Lung (tissue), 12 donors: ENCODE data around the gene TRIB2. TPM values are rescaled to one million over a fixed set of nuclear protein-coding genes. Genes with fewer than 3 reads are reported as not detected.

Experiments used
- ATAC-seq: fragments of 200-7000 bp; cut with Tn5 transposase; one replicate; pipeline ENCODE4 v1.9.1; 2020; ENCODE audit warnings: moderate number of reproducible peaks; ENCODE audit not compliant: insufficient read depth, low FRiP score
- DNase-seq, 3 donors: peaks; one replicate each; pipeline ENCODE4 v3.0.0-alpha.2; 2013 to 2017
- H3K27ac ChIP-seq, 2 donors: one replicate each; pipeline ENCODE4 v1.5.1; 2013; ENCODE audit warnings: mild to moderate bottlenecking in 2 of 2, moderate library complexity in 2 of 2, control low read depth in 1 of 2, inconsistent platforms in 1 of 2, low read depth in 1 of 2, low read length in 1 of 2
- H3K27me3 ChIP-seq, 3 donors: one replicate each; pipeline ENCODE4 v1.5.1; 2013; ENCODE audit warnings: low read length in 2 of 3; ENCODE audit not compliant: control insufficient read depth in 3 of 3, insufficient read depth in 3 of 3
- H3K36me3 ChIP-seq, 4 donors: one replicate each; pipeline ENCODE4 v1.5.1; 2013; ENCODE audit warnings: low read length in 4 of 4, mild to moderate bottlenecking in 1 of 4, moderate library complexity in 1 of 4; ENCODE audit not compliant: control insufficient read depth in 4 of 4, insufficient read depth in 4 of 4
- H3K4me1 ChIP-seq, 5 donors: one replicate each; pipeline ENCODE4 v1.5.1; 2013; ENCODE audit warnings: low read length in 5 of 5, mild to moderate bottlenecking in 2 of 5, moderate library complexity in 1 of 5; ENCODE audit not compliant: control insufficient read depth in 5 of 5, insufficient read depth in 5 of 5
- H3K4me3 ChIP-seq: one replicate; pipeline ENCODE4 v1.5.1; 2013; ENCODE audit warnings: mild to moderate bottlenecking, control low read depth, moderate library complexity
- H3K9ac ChIP-seq, 2 donors: one replicate each; pipeline ENCODE4 v1.5.1; 2013; ENCODE audit warnings: low read length in 2 of 2, control low read depth in 1 of 2; ENCODE audit not compliant: insufficient read depth in 1 of 2
- H3K9me3 ChIP-seq, 4 donors: one replicate each; pipeline ENCODE4 v1.5.1; 2013; ENCODE audit warnings: low read length in 3 of 4, mild to moderate bottlenecking in 1 of 4, moderate library complexity in 1 of 4; ENCODE audit not compliant: control insufficient read depth in 4 of 4, insufficient read depth in 3 of 4
- CTCF ChIP-seq: IDR thresholded peaks from 2 replicates; pipeline ENCODE4 v1.5.1; 2012; ENCODE audit warnings: mild to moderate bottlenecking; ENCODE audit errors: control extremely low read depth, extremely low read depth
- WGBS, 2 donors: extraction: QIAGEN DNeasy Blood & Tissue Kit; methylation state at CpG; one replicate each; pipeline ENCODE4 v1.1.7; 2013; 5-methylcytosine and 5-hydroxymethylcytosine counted together
- polyA plus RNA-seq, 2 donors: library from polyadenylated mRNA; stranded (reverse); fragments of 200-250 nt; gene quantifications; one replicate each; pipeline ENCODE4 v1.2.1, GENCODE V29; 2013
- total RNA-seq, 2 donors: library from RNA; depleted of rRNA in 1 of 2; stranded (reverse); fragments of >200 nt in 1 of 2; gene quantifications; one replicate each; pipeline ENCODE4 v1.2.1, GENCODE V29; 2014 to 2021
- donor health status: control.
- donor health status: control.
- donor health status: Bipolar disorder and iron deficiency.
- donor health status: healthy.
- donor health status: DM: yes; HTN: yes; CAD: no.

The TRIB2 gene
- total and polyA plus RNA-seq, 4 donors = 21.3 to 83.6 (median 38.5) TPM

- no peak for TF ChIP-seq CTCF
- Histone ChIP-seq H3K4me1 (peaks cover 0 to 15% (median 0%) of the 10 kb centered on the region in 5 donors), H3K27ac (no peak overlapping the region), H3K27me3 (no peaks in the 10 kb centered on the region), H3K9me3 (peaks cover 0 to 2% (median 0%) of the 10 kb centered on the region in 4 donors), H3K4me3 (no peak overlapping the region), H3K36me3 (no peaks in the 10 kb centered on the region), H3K9ac (no peak overlapping the region)
- ATAC-seq (no peak), DNase-seq (peak in 2 of 3 donors; percentile 67 to 79)
- WGBS, 2 donors = 66 to 70% methylated on average over 3 of the region's 3 CpGs
Measured at GRCh38 chr2:12767996-12768624, 51.4 kb downstream of the TRIB2 start.

- H3K9ac ChIP-seq = no peak overlapping the region
- H3K4me3 ChIP-seq = no peak overlapping the region
- H3K4me1 ChIP-seq = peaks cover 0 to 15% (median 2%) of the 10 kb centered on the region in 5 donors
- H3K27me3 ChIP-seq = no peaks in the 10 kb centered on the region
- no peak for TF ChIP-seq CTCF
- no peak for ATAC-seq
- H3K9me3 ChIP-seq = no peaks in the 10 kb centered on the region
- DNase-seq = peak; percentile 24 to 62 (median 32)
- no peaks in the 10 kb centered on the region for H3K36me3 ChIP-seq
- H3K27ac ChIP-seq = no peak overlapping the region
- WGBS, 2 donors = 32 to 53% methylated on average over 9 of the region's 9 CpGs
Measured at GRCh38 chr2:12769492-12770105, 52.9 kb downstream of the TRIB2 start.

- DNase-seq = no peak
- Histone ChIP-seq H3K36me3 (no peaks in the 10 kb centered on the region), H3K9ac (no peak overlapping the region), H3K27ac (no peak overlapping the region), H3K9me3 (peaks cover 0 to 4% (median 0%) of the 10 kb centered on the region in 4 donors), H3K4me1 (peaks cover 0 to 15% (median 2%) of the 10 kb centered on the region in 5 donors), H3K4me3 (no peak overlapping the region), H3K27me3 (no peaks in the 10 kb centered on the region)
- ATAC-seq = no peak
- no peak for TF ChIP-seq CTCF
- 70 to 79% methylated on average over 8 of the region's 8 CpGs for WGBS, 2 donors
Measured at GRCh38 chr2:12770300-12770968, 53.7 kb downstream of the TRIB2 start.
